ENCODE measurements around the gene EFTUD2.

- TF ChIP-seq, protein P1, sequence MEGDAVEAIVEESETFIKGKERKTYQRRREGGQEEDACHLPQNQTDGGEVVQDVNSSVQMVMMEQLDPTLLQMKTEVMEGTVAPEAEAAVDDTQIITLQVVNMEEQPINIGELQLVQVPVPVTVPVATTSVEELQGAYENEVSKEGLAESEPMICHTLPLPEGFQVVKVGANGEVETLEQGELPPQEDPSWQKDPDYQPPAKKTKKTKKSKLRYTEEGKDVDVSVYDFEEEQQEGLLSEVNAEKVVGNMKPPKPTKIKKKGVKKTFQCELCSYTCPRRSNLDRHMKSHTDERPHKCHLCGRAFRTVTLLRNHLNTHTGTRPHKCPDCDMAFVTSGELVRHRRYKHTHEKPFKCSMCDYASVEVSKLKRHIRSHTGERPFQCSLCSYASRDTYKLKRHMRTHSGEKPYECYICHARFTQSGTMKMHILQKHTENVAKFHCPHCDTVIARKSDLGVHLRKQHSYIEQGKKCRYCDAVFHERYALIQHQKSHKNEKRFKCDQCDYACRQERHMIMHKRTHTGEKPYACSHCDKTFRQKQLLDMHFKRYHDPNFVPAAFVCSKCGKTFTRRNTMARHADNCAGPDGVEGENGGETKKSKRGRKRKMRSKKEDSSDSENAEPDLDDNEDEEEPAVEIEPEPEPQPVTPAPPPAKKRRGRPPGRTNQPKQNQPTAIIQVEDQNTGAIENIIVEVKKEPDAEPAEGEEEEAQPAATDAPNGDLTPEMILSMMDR (conservative IDR thresholded peaks at IDR 0.05 in 1 of 2, IDR thresholded peaks at IDR 0.05 in 1 of 2; ENCODE audit: extremely low read depth in 1 of 2, insufficient read depth in 1 of 2, low read depth in 1 of 2, low read length in 2 of 2), result no peak
- no peak for TF ChIP-seq EZH2 (IDR thresholded peaks at IDR 0.05; ENCODE audit: borderline replicate concordance, low read length)
Observed at GRCh38 chr17:44847586-44847985, 51.7 kb downstream of the EFTUD2 start, which contains the start of gene HIGD1B.
